Measurements from ENCODE around the gene LNPK. TPM values are rescaled to one million over a fixed set of nuclear protein-coding genes. Genes with fewer than 3 reads are reported as not detected.

The LNPK gene
- total RNA-seq, 4 donors from 2014 or later, result 18.9 to 48.1 (median 20.2) TPM

DNA sequence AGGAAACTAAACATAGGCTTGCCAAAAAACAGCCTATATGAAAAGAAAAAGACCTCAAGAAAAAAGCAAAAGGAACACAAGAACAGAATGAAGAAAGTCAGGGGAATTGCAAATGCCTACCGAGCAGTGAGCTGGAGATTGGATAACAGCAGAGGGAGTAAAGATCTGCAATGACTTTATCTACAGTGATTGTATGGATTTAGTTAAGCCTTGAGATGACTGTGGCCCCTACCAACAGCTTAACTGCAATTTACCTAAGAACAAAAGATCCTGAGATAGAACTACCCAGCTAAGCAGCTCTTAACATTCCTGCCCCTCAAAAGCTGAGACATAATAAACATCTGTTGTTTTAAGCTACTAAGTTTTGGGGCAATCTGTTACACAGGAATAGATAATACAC is 20.5 kb downstream of the LNPK start:
- Histone ChIP-seq H3K27ac (no peak overlapping the region), H3K4me3 (replicated peaks in 1 of 3) (no peak overlapping the region), H3K27me3 (no peaks in the 10 kb centered on the region), H3K9me3 (no peaks in the 10 kb centered on the region), H3K36me3 (no peaks in the 10 kb centered on the region), H3K4me1 (no peaks in the 10 kb centered on the region)
- intact Hi-C loops (cut with DNase I), result no loop called here
- 84 to 85% methylated on average over 1 of the region's 1 CpG for WGBS, 2 donors
- no peak for DNase-seq
- TF ChIP-seq, protein P1, sequence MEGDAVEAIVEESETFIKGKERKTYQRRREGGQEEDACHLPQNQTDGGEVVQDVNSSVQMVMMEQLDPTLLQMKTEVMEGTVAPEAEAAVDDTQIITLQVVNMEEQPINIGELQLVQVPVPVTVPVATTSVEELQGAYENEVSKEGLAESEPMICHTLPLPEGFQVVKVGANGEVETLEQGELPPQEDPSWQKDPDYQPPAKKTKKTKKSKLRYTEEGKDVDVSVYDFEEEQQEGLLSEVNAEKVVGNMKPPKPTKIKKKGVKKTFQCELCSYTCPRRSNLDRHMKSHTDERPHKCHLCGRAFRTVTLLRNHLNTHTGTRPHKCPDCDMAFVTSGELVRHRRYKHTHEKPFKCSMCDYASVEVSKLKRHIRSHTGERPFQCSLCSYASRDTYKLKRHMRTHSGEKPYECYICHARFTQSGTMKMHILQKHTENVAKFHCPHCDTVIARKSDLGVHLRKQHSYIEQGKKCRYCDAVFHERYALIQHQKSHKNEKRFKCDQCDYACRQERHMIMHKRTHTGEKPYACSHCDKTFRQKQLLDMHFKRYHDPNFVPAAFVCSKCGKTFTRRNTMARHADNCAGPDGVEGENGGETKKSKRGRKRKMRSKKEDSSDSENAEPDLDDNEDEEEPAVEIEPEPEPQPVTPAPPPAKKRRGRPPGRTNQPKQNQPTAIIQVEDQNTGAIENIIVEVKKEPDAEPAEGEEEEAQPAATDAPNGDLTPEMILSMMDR (IDR thresholded peaks at IDR 0.05), result no peak
- TF ChIP-seq POLR2A (IDR thresholded peaks at IDR 0.05), result no peak

DNA sequence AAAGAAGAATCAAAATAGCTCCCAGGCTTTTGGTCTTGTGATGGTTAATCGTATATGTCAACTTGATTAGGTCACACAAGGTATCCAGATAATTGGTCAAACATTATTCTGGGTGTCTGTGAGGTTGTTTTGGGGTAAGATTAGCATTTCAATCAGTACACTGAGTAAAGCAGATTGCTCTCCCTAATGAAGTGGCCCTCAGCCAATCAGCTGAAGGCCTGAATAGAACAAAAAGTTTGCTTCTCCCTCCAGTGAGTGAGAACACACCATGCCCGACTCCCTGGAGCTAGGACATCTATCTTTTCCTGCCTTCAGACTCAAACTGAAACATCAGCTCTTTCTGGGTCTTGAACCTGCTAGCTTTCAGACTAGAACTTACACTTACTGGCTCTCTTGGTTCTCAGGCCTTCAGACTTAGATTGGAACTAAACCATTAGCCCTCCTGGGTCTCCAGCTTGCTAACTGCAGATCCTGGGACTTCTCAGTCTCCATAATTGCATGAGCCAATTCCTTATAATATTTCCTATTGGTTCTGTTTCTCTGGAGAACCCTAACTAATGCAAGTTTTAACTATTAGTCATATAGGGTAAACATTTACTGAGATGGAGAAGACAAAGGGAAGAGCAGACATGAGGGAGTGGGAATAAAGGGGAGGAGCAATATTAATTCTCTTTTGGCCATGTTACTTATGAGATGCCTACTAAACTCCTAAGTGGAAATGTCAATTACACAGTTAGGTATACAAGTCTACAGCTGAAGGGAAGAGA is 25.5 kb downstream of the LNPK start:
- 92 to 93% methylated on average over 2 of the region's 2 CpGs for WGBS, 2 donors
- no peaks in the 10 kb centered on the region for H3K27me3 ChIP-seq
- no peaks in the 10 kb centered on the region for H3K4me1 ChIP-seq
- TF ChIP-seq, protein P1 (IDR thresholded peaks at IDR 0.05), result no peak
- no peak for TF ChIP-seq POLR2A (IDR thresholded peaks at IDR 0.05)
- intact Hi-C loops (cut with DNase I), result no loop called here
- no peak for DNase-seq
- H3K27ac ChIP-seq, result no peak overlapping the region
- no peak overlapping the region for H3K4me3 ChIP-seq (replicated peaks in 1 of 3)
- H3K36me3 ChIP-seq, result no peaks in the 10 kb centered on the region
- no peaks in the 10 kb centered on the region for H3K9me3 ChIP-seq

DNA sequence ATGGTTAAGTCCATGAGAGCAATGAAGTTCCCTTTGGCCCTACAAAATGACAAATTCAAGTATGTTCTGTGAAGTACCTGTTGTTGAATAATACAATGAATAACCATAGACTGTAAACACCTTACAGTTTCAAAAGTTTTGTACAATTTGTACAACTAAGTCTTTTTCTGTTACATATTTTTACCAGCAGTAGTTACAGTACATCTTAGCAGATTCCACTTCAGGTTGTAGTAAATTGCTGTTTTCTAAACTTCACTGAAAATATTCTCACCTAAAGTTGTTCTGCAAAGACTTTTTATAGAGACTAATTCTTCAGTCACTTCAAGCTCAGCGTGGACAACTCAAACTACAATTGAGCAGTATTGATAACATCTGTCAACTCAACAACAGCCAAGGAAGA is 28.7 kb downstream of the LNPK start:
- no peak overlapping the region for H3K27ac ChIP-seq
- no peaks in the 10 kb centered on the region for H3K4me1 ChIP-seq
- no peak overlapping the region for H3K4me3 ChIP-seq (replicated peaks in 1 of 3)
- intact Hi-C loops (cut with DNase I), result no loop called here
- WGBS, 2 donors, result 57 to 70% methylated on average over 1 of the region's 1 CpG
- no peak for DNase-seq
- no peaks in the 10 kb centered on the region for H3K36me3 ChIP-seq
- TF ChIP-seq, protein P1 (IDR thresholded peaks at IDR 0.05), result no peak
- no peak for TF ChIP-seq POLR2A (IDR thresholded peaks at IDR 0.05)
- no peaks in the 10 kb centered on the region for H3K9me3 ChIP-seq
- H3K27me3 ChIP-seq, result no peaks in the 10 kb centered on the region

DNA sequence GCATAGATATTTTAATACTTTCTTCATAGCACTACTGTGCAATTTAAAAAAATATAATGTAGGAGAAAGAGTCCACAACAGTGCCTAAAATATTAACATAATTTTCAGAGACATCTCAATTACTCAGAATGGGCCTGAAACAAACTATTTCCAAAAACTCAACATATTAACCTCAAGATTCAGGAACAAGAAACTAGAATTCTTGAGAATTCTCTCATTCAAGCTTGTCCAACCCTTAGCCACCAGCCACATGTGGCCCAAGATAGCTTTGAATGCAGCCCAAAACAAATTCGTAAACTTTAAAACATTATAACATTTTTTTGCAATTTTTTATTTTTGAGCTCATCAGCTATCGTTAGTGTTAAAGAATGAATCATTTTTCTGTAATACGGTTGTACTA is 35.2 kb downstream of the LNPK start:
- intact Hi-C loops (cut with DNase I), result no loop called here
- H3K27ac ChIP-seq, result no peak overlapping the region

DNA sequence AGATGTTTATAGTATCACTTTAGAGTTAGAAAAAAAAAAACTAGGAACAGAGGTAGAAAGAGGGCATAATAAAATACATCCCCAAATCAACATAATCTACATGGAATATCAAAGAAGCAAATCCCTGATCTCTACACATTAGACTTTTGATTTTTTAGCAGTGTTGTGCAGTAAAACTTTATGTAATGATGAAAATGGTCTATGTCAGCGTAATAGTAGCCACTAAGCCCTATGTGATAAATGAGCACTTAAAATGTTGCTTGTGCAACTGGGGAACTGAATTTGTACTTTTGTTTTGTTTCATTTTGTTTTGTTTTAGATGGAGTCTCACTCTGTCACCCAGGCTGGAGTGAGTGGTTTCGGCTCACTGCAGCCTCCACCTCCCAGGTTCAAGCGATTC is 36.3 kb downstream of the LNPK start:
- no peaks in the 10 kb centered on the region for H3K4me1 ChIP-seq

More for the DNA sequence above, 35.2 kb downstream of the LNPK start:
- Histone ChIP-seq H3K36me3 (no peaks in the 10 kb centered on the region), H3K4me1 (no peaks in the 10 kb centered on the region), H3K4me3 (replicated peaks in 1 of 3) (no peak overlapping the region), H3K27me3 (no peaks in the 10 kb centered on the region), H3K9me3 (no peaks in the 10 kb centered on the region)
- WGBS, 2 donors, result 96 to 97% methylated on average over 3 of the region's 3 CpGs
- DNase-seq, result no peak
- no peak for TF ChIP-seq POLR2A (IDR thresholded peaks at IDR 0.05)
- TF ChIP-seq, protein P1 (IDR thresholded peaks at IDR 0.05), result no peak

More for the DNA sequence above, 36.3 kb downstream of the LNPK start:
- no peak for TF ChIP-seq POLR2A (IDR thresholded peaks at IDR 0.05)
- TF ChIP-seq, protein P1 (IDR thresholded peaks at IDR 0.05), result no peak
- 95% methylated on average over 3 of the region's 3 CpGs for whole genome bisulfite sequencing, 2 donors
- intact Hi-C loops (cut with DNase I), result no loop called here
- no peaks in the 10 kb centered on the region for H3K27me3 ChIP-seq
- H3K36me3 ChIP-seq, result no peaks in the 10 kb centered on the region
- no peak overlapping the region for H3K4me3 ChIP-seq (replicated peaks in 1 of 3)
- DNase-seq, result no peak
- no peaks in the 10 kb centered on the region for H3K9me3 ChIP-seq
- no peak overlapping the region for H3K27ac ChIP-seq
